Ectodermal cell (in vitro differentiated cells): ENCODE measurements around the gene HADH.

Experiments used
- H3K27ac ChIP-seq: 2 replicates; pipeline ENCODE4 v1.7.0; 2013; ENCODE audit warnings: mild to moderate bottlenecking, low read depth, low read length; ENCODE audit not compliant: insufficient read depth, poor library complexity, severe bottlenecking
- H3K27me3 ChIP-seq: 2 replicates; pipeline ENCODE4 v1.7.0; 2013; ENCODE audit warnings: mild to moderate bottlenecking, low read length; ENCODE audit not compliant: insufficient read depth, control insufficient read depth, poor library complexity, severe bottlenecking
- H3K36me3 ChIP-seq: one replicate; pipeline ENCODE4 v1.7.0; 2013; ENCODE audit warnings: low read length; ENCODE audit not compliant: control insufficient read depth, insufficient read depth
- H3K4me1 ChIP-seq: one replicate; pipeline ENCODE4 v1.7.0; 2013; ENCODE audit warnings: low read length; ENCODE audit not compliant: control insufficient read depth, insufficient read depth
- H3K4me3 ChIP-seq: 2 replicates; pipeline ENCODE4 v1.7.0; 2013; ENCODE audit warnings: low read depth, low read length, control low read depth; ENCODE audit not compliant: insufficient read depth
- H3K9me3 ChIP-seq: 2 replicates; pipeline ENCODE4 v1.7.0; 2013; ENCODE audit warnings: mild to moderate bottlenecking, low read length, moderate library complexity; ENCODE audit not compliant: control insufficient read depth
- WGBS, 2 experiments: methylation state at CpG; one replicate each; pipeline ENCODE4 v1.1.7; 2013; ENCODE audit warnings: missing lambda C conversion rate in 2 of 2; 5-methylcytosine and 5-hydroxymethylcytosine counted together

Gene HADH

GRCh38 chr4:107996949-107997788 is 7.5 kb downstream of the HADH start:
- no peaks in the 10 kb centered on the region for H3K9me3 ChIP-seq
- H3K36me3 ChIP-seq: peaks cover 3% of the 10 kb centered on the region
- H3K27ac ChIP-seq: no peak overlapping the region
- H3K27me3 ChIP-seq: no peaks in the 10 kb centered on the region
- no peaks in the 10 kb centered on the region for H3K4me1 ChIP-seq
- WGBS, 2 experiments: 92 to 98% methylated on average over 5 of the region's 5 CpGs
- no peak overlapping the region for H3K4me3 ChIP-seq

- H3K27ac ChIP-seq: no peak overlapping the region
- peaks cover 3% of the 10 kb centered on the region for H3K36me3 ChIP-seq
- H3K9me3 ChIP-seq: no peaks in the 10 kb centered on the region
- H3K4me3 ChIP-seq: no peak overlapping the region
- H3K27me3 ChIP-seq: no peaks in the 10 kb centered on the region
- WGBS, 2 experiments: 94 to 97% methylated on average over 2 of the region's 2 CpGs
- no peaks in the 10 kb centered on the region for H3K4me1 ChIP-seq
These were observed 8.1 kb downstream of the HADH start for GRCh38 chr4:107997794-107998193.

- H3K9me3 ChIP-seq: no peaks in the 10 kb centered on the region
- H3K27ac ChIP-seq: no peak overlapping the region
- 100% methylated on average over 1 to 2 of the region's 2 CpGs for WGBS, 2 experiments
- H3K36me3 ChIP-seq: peaks cover 3% of the 10 kb centered on the region
- H3K27me3 ChIP-seq: no peaks in the 10 kb centered on the region
- H3K4me3 ChIP-seq: no peak overlapping the region
- H3K4me1 ChIP-seq: no peaks in the 10 kb centered on the region
These were observed 10.3 kb downstream of the HADH start for GRCh38 chr4:107999932-108000539.

- WGBS, 2 experiments: 94 to 100% methylated on average over 2 to 3 of the region's 3 CpGs
- Histone ChIP-seq H3K36me3 (peaks cover 3% of the 10 kb centered on the region), H3K4me1 (no peaks in the 10 kb centered on the region)
These were observed 11.9 kb downstream of the HADH start for GRCh38 chr4:108001540-108002135.

GRCh38 chr4:108003982-108004515 is 14.4 kb downstream of the HADH start:
- no peaks in the 10 kb centered on the region for H3K9me3 ChIP-seq
- no peak overlapping the region for H3K4me3 ChIP-seq
- no peaks in the 10 kb centered on the region for H3K27me3 ChIP-seq
- WGBS, 2 experiments: 92 to 94% methylated on average over 4 of the region's 4 CpGs
- H3K27ac ChIP-seq: no peak overlapping the region
- H3K36me3 ChIP-seq: peaks cover 3% of the 10 kb centered on the region
- no peaks in the 10 kb centered on the region for H3K4me1 ChIP-seq

More at GRCh38 chr4:108001540-108002135, 11.9 kb downstream of the HADH start:
- H3K9me3 ChIP-seq: no peaks in the 10 kb centered on the region
- no peaks in the 10 kb centered on the region for H3K27me3 ChIP-seq
- no peak overlapping the region for H3K4me3 ChIP-seq
- no peak overlapping the region for H3K27ac ChIP-seq

GRCh38 chr4:108004646-108005045 is 15.0 kb downstream of the HADH start:
- Histone ChIP-seq H3K27ac (no peak overlapping the region), H3K4me1 (no peaks in the 10 kb centered on the region), H3K9me3 (no peaks in the 10 kb centered on the region), H3K27me3 (no peaks in the 10 kb centered on the region), H3K4me3 (no peak overlapping the region), H3K36me3 (peaks cover 3% of the 10 kb centered on the region)
- WGBS, 2 experiments: 91 to 95% methylated on average over 1 of the region's 2 CpGs

GRCh38 chr4:108005807-108006206 is 16.1 kb downstream of the HADH start:
- Histone ChIP-seq H3K27ac (no peak overlapping the region), H3K9me3 (no peaks in the 10 kb centered on the region), H3K36me3 (peaks cover 5% of the 10 kb centered on the region), H3K4me1 (no peaks in the 10 kb centered on the region), H3K27me3 (no peaks in the 10 kb centered on the region), H3K4me3 (no peak overlapping the region)
- 92 to 100% methylated on average over 1 of the region's 1 CpG for whole genome bisulfite sequencing, 2 experiments

- peaks cover 10% of the 10 kb centered on the region for H3K36me3 ChIP-seq
- H3K27ac ChIP-seq: no peak overlapping the region
- H3K4me3 ChIP-seq: no peak overlapping the region
- no peaks in the 10 kb centered on the region for H3K4me1 ChIP-seq
- no peaks in the 10 kb centered on the region for H3K9me3 ChIP-seq
- no peaks in the 10 kb centered on the region for H3K27me3 ChIP-seq
These were observed 16.7 kb downstream of the HADH start for GRCh38 chr4:108006361-108006760.

- no peak overlapping the region for H3K4me3 ChIP-seq
- H3K36me3 ChIP-seq: peaks cover 12% of the 10 kb centered on the region
- H3K27me3 ChIP-seq: no peaks in the 10 kb centered on the region
- H3K4me1 ChIP-seq: no peaks in the 10 kb centered on the region
- WGBS, 2 experiments: 95 to 96% methylated on average over 7 of the region's 7 CpGs
- H3K27ac ChIP-seq: no peak overlapping the region
- no peaks in the 10 kb centered on the region for H3K9me3 ChIP-seq
These were observed 18.3 kb downstream of the HADH start for GRCh38 chr4:108007984-108008383.

- 89 to 92% methylated on average over 2 of the region's 2 CpGs for WGBS, 2 experiments
- no peak overlapping the region for H3K27ac ChIP-seq
These were observed 19.0 kb downstream of the HADH start for GRCh38 chr4:108008721-108009120.

More at GRCh38 chr4:108008721-108009120, 19.0 kb downstream of the HADH start:
- no peaks in the 10 kb centered on the region for H3K9me3 ChIP-seq
- H3K36me3 ChIP-seq: peaks cover 12% of the 10 kb centered on the region
- H3K4me1 ChIP-seq: no peaks in the 10 kb centered on the region
- H3K4me3 ChIP-seq: no peak overlapping the region
- no peaks in the 10 kb centered on the region for H3K27me3 ChIP-seq
